GM12801 (cell line): ENCODE results near the gene SAMD8.

ENCODE experiments used
- CTCF ChIP-seq: IDR thresholded peaks from one replicate; pipeline ENCODE4 v1.5.1; 2011; ENCODE audit warnings: control low read depth; ENCODE audit not compliant: insufficient read length; ENCODE audit errors: extremely low read depth

Gene SAMD8

GRCh38 chr10:75098902-75099673, 12.4 kb upstream of the SAMD8 start:
- no peak for TF ChIP-seq CTCF

- peak; percentile 38 for TF ChIP-seq CTCF
Observed at GRCh38 chr10:75099952-75100763, 11.3 kb upstream of the SAMD8 start.

GRCh38 chr10:75100764-75101291, 10.6 kb upstream of the SAMD8 start:
- no peak for TF ChIP-seq CTCF

GRCh38 chr10:75101416-75102251, 9.8 kb upstream of the SAMD8 start:
- no peak for TF ChIP-seq CTCF

GRCh38 chr10:75102830-75103673, 8.4 kb upstream of the SAMD8 start:
- no peak for TF ChIP-seq CTCF

GRCh38 chr10:75103881-75104686, 7.4 kb upstream of the SAMD8 start:
- no peak for TF ChIP-seq CTCF
